ENCODE results near the gene CHMP3. TPM values are rescaled to one million over a fixed set of nuclear protein-coding genes. Genes with fewer than 3 reads are reported as not detected.

CHMP3 gene
- total RNA-seq, 1 experiment from 2014 or later = 22.7 TPM

GRCh38 chr2:86566158-86566820, 3.0 kb upstream of the CHMP3 start:
- CTCF ChIA-PET = no interaction called here
- no peak for TF ChIP-seq FOXK1 (CRISPR knock-in tag; IDR thresholded peaks at IDR 0.05)
- no peak for TF ChIP-seq TCF7 (CRISPR knock-in tag; IDR thresholded peaks at IDR 0.05; ENCODE audit: low read depth)
- TF ChIP-seq ESRRA (CRISPR knock-in tag; IDR thresholded peaks at IDR 0.05; ENCODE audit: borderline replicate concordance) = no peak
- ATAC-seq = no peak

GRCh38 chr2:86563650-86564061, 413 bp upstream of the CHMP3 start:
- ATAC-seq (no peak), DNase-seq (ENCODE audit: low spot score) (no peak)
- peaks cover 14% of the 10 kb centered on the region for H3K4me1 Mint-ChIP-seq
- peak overlapping the region; percentile 91 for H3K4me3 Mint-ChIP-seq
- H3K27ac Mint-ChIP-seq = peak overlapping the region; percentile 96
- H3K27me3 Mint-ChIP-seq (ENCODE audit: low read depth) = peaks cover 39% of the 10 kb centered on the region
- H3K9me3 Mint-ChIP-seq = peaks cover 22% of the 10 kb centered on the region
- 0 out of 2 replicates have a peak, but pooled peaks have one; percentile 38 for TF ChIP-seq SMAD3 (CRISPR knock-in tag; IDR thresholded peaks at IDR 0.05; ENCODE audit: borderline replicate concordance)
- TF ChIP-seq ZNF416 (CRISPR knock-in tag; IDR thresholded peaks at IDR 0.05) = no peak
- TF ChIP-seq MAX (CRISPR knock-in tag; IDR thresholded peaks at IDR 0.05) = peak; percentile 44; the same call in 1 of the 2 replicates
- ChIA-PET CTCF (no interaction called here), POLR2A (no interaction called here)
- H3K36me3 Mint-ChIP-seq = peaks cover 11% of the 10 kb centered on the region

More at GRCh38 chr2:86566158-86566820, 3.0 kb upstream of the CHMP3 start:
- POLR2A ChIA-PET = no interaction called here
- Mint-ChIP-seq H3K36me3 (peaks cover 6% of the 10 kb centered on the region), H3K9me3 (peaks cover 17% of the 10 kb centered on the region), H3K27me3 (ENCODE audit: low read depth) (peaks cover 39% of the 10 kb centered on the region), H3K4me1 (peaks cover 14% of the 10 kb centered on the region), H3K4me3 (no peak overlapping the region), H3K27ac (no peak overlapping the region)
- no peak for DNase-seq (ENCODE audit: low spot score)

- ChIA-PET CTCF (no interaction called here), POLR2A (interaction anchor here (0.7 to 1.3 kb wide), 3 partner anchors 34 to 120 kb away, joined by 3 read pairs; no protein-coding TSS in a partner anchor)
- peaks cover 35% of the 10 kb centered on the region for H3K27me3 Mint-ChIP-seq (ENCODE audit: low read depth)
- no peak for DNase-seq (ENCODE audit: low spot score)
- peak overlapping the region; percentile 96 for H3K27ac Mint-ChIP-seq
- H3K4me1 Mint-ChIP-seq = peaks cover 14% of the 10 kb centered on the region
- no peak for TF ChIP-seq ZBTB21 (CRISPR knock-in tag; IDR thresholded peaks at IDR 0.05; ENCODE audit: borderline replicate concordance)
- TF ChIP-seq NFYB (CRISPR knock-in tag; conservative IDR thresholded peaks at IDR 0.05; ENCODE audit: low read depth) = no peak
- TF ChIP-seq AFF4 (CRISPR knock-in tag; IDR thresholded peaks at IDR 0.05; ENCODE audit: borderline replicate concordance) = no peak
- no peak for TF ChIP-seq USF1 (CRISPR knock-in tag; IDR thresholded peaks at IDR 0.05)
- TF ChIP-seq ATF2 (CRISPR knock-in tag; IDR thresholded peaks at IDR 0.05; ENCODE audit: borderline replicate concordance, low read depth) = no peak
- TF ChIP-seq RELA (CRISPR knock-in tag; IDR thresholded peaks at IDR 0.05; ENCODE audit: borderline replicate concordance) = no peak
- H3K36me3 Mint-ChIP-seq = peaks cover 14% of the 10 kb centered on the region
- H3K9me3 Mint-ChIP-seq = peaks cover 22% of the 10 kb centered on the region
- H3K4me3 Mint-ChIP-seq = peak overlapping the region; percentile 91
- no peak for ATAC-seq
Observed at GRCh38 chr2:86562485-86562921, 740 bp downstream of the CHMP3 start.
